Parathyroid adenoma (tissue), 2 donors: ENCODE data around the gene ATP5F1E.

Experiments
- H2AFZ ChIP-seq: fragments of 300-600 bp; sonication (generic); one replicate; pipeline ENCODE4 v1.7.0; 2017; ENCODE audit warnings: antibody characterized with exemption, mild to moderate bottlenecking
- H3K27ac ChIP-seq: fragments of 300-600 bp; sonication (generic); one replicate; pipeline ENCODE4 v1.7.0; 2017
- H3K27me3 ChIP-seq: fragments of 300-600 bp; sonication (generic); one replicate; pipeline ENCODE4 v1.7.0; 2017; ENCODE audit warnings: low read length; ENCODE audit not compliant: control insufficient read depth, insufficient read depth
- H3K36me3 ChIP-seq: fragments of 300-600 bp; sonication (generic); one replicate; pipeline ENCODE4 v1.7.0; 2017; ENCODE audit warnings: low read length; ENCODE audit not compliant: control insufficient read depth, insufficient read depth
- H3K4me1 ChIP-seq: fragments of 300-600 bp; sonication (generic); one replicate; pipeline ENCODE4 v1.7.0; 2017; ENCODE audit warnings: control low read depth
- H3K4me2 ChIP-seq: fragments of 300-600 bp; sonication (generic); one replicate; pipeline ENCODE4 v1.7.0; 2017; ENCODE audit warnings: low read length
- H3K4me3 ChIP-seq: fragments of 300-600 bp; sonication (generic); one replicate; pipeline ENCODE4 v1.7.0; 2017; ENCODE audit warnings: low read depth, low read length
- H3K79me2 ChIP-seq: fragments of 300-600 bp; sonication (generic); one replicate; pipeline ENCODE4 v1.7.0; 2017; ENCODE audit warnings: control low read depth
- H3K9ac ChIP-seq: fragments of 300-600 bp; sonication (generic); one replicate; pipeline ENCODE4 v1.7.0; 2017; ENCODE audit warnings: mild to moderate bottlenecking
- H3K9me3 ChIP-seq: fragments of 300-600 bp; sonication (generic); one replicate; pipeline ENCODE4 v1.7.0; 2017; ENCODE audit warnings: low read length; ENCODE audit not compliant: control insufficient read depth
- TF ChIP-seq, protein P1 (sequence below): fragments of 300-600 bp; sonication (generic); IDR thresholded peaks from one replicate; pipeline ENCODE4 v1.7.0; 2017; ENCODE audit warnings: antibody characterized with exemption, mild to moderate bottlenecking
- donor health status: primary hyperparathyroidism.

ATP5F1E gene

DNA sequence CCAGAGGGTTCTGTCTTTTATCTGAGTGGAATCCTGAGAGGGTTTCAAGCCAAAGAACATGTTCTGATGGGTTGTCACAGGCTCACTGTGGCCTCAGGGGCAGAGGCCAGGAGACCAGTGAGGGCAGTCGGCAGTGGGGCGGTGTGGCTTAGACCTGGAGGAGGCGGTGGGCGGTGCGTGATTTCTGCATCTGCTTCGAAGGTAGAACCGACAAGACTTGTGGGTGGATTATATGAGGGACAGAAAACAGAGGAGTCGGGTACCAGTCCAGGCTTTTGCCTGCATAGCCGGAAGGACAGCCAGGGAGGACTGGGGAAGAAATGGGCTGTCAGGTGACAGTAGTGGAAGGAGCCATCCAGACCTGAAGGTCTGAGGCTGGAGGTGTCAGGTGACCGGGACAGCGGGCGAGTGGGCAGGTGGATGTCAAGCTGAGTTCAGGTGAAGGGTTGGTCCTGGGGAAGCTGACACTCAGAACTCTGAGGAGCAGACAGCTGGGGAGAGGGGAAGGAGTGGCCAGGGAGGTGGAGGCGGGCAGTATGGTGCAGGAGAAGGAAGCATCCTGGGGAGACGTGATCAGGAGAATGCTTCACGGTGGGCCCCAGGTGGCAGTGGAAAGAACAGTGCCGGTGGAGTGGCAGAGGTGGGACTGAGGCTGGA is 28.2 kb downstream of the ATP5F1E start:
- Histone ChIP-seq H3K9me3 (no peaks in the 10 kb centered on the region), H3K9ac (no peak overlapping the region), H3K27ac (no peak overlapping the region), H3K4me1 (peaks cover 17% of the 10 kb centered on the region), H2AFZ (no peak overlapping the region), H3K4me2 (no peak overlapping the region), H3K27me3 (no peaks in the 10 kb centered on the region), H3K4me3 (no peak overlapping the region), H3K36me3 (no peaks in the 10 kb centered on the region), H3K79me2 (peaks cover 12% of the 10 kb centered on the region)
- TF ChIP-seq, protein P1, sequence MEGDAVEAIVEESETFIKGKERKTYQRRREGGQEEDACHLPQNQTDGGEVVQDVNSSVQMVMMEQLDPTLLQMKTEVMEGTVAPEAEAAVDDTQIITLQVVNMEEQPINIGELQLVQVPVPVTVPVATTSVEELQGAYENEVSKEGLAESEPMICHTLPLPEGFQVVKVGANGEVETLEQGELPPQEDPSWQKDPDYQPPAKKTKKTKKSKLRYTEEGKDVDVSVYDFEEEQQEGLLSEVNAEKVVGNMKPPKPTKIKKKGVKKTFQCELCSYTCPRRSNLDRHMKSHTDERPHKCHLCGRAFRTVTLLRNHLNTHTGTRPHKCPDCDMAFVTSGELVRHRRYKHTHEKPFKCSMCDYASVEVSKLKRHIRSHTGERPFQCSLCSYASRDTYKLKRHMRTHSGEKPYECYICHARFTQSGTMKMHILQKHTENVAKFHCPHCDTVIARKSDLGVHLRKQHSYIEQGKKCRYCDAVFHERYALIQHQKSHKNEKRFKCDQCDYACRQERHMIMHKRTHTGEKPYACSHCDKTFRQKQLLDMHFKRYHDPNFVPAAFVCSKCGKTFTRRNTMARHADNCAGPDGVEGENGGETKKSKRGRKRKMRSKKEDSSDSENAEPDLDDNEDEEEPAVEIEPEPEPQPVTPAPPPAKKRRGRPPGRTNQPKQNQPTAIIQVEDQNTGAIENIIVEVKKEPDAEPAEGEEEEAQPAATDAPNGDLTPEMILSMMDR: no peak

DNA sequence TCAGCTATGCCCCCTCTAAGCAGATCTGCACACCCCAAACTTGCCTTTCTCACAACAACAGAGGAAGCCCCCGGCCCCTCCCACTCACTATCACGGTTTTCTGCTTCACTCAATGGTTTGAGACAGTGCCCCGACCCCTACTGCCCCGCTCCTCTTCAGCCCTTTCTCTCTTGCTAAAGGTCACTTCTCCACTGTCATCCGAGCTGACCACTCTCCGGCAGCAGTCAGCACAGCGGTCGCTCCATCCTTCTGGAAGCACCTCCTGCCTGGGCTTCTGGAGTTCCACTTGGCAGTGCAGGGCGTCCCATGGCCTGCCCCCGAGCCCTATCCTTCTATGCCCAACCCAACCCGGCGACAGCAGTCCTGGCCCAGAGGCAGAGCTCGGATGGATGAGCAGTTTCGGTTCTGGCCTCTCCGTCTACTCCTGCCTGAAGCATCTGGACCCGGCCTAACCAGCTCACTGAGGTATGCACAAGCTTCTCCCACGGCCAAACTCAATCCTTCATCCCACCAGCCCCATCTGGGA is 29.2 kb downstream of the ATP5F1E start:
- no peaks in the 10 kb centered on the region for H3K9me3 ChIP-seq
- H3K27me3 ChIP-seq: no peaks in the 10 kb centered on the region
- no peak overlapping the region for H3K4me2 ChIP-seq
- TF ChIP-seq, protein P1: no peak
- no peak overlapping the region for H3K27ac ChIP-seq
- H3K36me3 ChIP-seq: no peaks in the 10 kb centered on the region
- no peak overlapping the region for H2AFZ ChIP-seq
- peaks cover 12% of the 10 kb centered on the region for H3K79me2 ChIP-seq
- no peak overlapping the region for H3K4me3 ChIP-seq
- H3K9ac ChIP-seq: no peak overlapping the region
- H3K4me1 ChIP-seq: peaks cover 17% of the 10 kb centered on the region

DNA sequence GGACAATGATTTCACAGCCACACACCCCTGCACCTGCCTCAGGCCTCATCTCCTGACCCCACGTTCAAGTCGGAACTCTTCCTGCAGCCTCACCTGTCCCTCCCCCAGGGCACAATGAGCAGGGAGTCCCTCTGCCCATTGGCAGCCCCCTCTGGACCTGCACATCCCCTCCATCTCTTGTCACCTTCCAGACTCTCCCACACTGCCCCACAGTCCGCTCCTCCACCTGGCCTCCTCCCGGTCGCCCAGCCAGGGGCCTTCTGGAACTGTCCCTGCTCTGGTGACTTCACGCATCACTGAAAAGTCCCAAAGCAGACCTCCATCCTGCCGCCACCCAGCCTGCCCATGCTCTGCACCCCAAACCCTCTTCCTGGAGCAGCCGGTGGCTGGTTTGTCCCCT is 29.7 kb downstream of the ATP5F1E start:
- H2AFZ ChIP-seq: no peak overlapping the region
- peaks cover 15% of the 10 kb centered on the region for H3K4me1 ChIP-seq
- TF ChIP-seq, protein P1: no peak
- H3K9ac ChIP-seq: no peak overlapping the region
- H3K9me3 ChIP-seq: no peaks in the 10 kb centered on the region
- H3K4me3 ChIP-seq: no peak overlapping the region
- no peaks in the 10 kb centered on the region for H3K27me3 ChIP-seq
- peaks cover 12% of the 10 kb centered on the region for H3K79me2 ChIP-seq
- H3K27ac ChIP-seq: no peak overlapping the region
- H3K4me2 ChIP-seq: no peak overlapping the region
- H3K36me3 ChIP-seq: no peaks in the 10 kb centered on the region

DNA sequence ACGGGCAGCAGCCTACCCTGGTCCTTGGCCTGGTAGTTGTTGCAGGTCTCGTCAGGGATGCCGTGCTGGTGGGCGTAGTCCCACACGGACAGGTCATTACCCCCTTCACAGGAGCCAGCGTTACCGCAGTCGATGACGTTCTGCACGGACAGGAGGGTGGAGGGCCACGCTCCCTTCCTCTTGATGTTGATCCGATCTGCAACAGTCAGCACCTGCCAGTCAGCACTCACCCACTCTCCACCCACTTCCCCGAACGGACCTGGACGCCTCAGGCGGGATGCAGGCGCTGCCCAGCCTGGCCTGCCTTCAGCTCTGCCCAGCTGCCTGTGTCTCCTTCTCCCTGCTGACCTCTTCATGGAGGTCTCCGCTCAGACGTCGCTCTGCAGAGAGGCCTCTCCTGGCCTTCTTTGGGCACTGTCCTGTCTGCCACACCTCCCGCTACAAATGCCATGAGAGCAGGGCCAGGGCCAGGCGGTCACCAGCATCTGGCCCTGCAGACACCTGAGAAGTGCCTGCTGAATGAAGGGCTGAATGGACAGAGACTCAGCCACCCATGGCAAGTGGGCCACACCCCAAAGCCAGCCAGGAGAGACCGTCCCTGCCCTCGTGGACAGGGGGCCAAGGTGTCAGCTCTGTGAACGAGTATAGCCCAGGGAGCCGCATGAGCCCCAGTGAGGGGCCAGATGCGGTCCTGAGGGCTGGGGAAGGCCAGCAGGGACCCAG is 30.5 kb downstream of the ATP5F1E start:
- H3K4me3 ChIP-seq: no peak overlapping the region
- no peak overlapping the region for H3K4me2 ChIP-seq
- no peak overlapping the region for H3K27ac ChIP-seq
- peaks cover 12% of the 10 kb centered on the region for H3K79me2 ChIP-seq
- TF ChIP-seq, protein P1: no peak
- H2AFZ ChIP-seq: no peak overlapping the region
- H3K9me3 ChIP-seq: no peaks in the 10 kb centered on the region
- H3K27me3 ChIP-seq: no peaks in the 10 kb centered on the region
- no peaks in the 10 kb centered on the region for H3K36me3 ChIP-seq
- no peak overlapping the region for H3K9ac ChIP-seq
- peaks cover 15% of the 10 kb centered on the region for H3K4me1 ChIP-seq
